ENCODE data around the gene TCTN2. TPM values are rescaled to one million over a fixed set of nuclear protein-coding genes. Genes with fewer than 3 reads are reported as not detected.

The TCTN2 gene
- total RNA-seq, result 1 to 10 TPM; 4.5 to 5.0 TPM

- peak; percentile 99 for ATAC-seq
- no peaks in the 10 kb centered on the region for H3K36me3 Mint-ChIP-seq
- H3K4me1 Mint-ChIP-seq (ENCODE audit: low read depth in 2 of 2), result peaks cover 5% of the 10 kb centered on the region in 2 donors
- DNase-seq (ENCODE audit: low spot score), result peak; percentile 96
- peak within 1 kb of the TSS in 1 of 2 donors; percentile 29 for H3K27ac Mint-ChIP-seq
- peak within 1 kb of the TSS; percentile 81 for H3K4me3 Mint-ChIP-seq
- H3K9me3 Mint-ChIP-seq, result no peaks in the 10 kb centered on the region
- H3K27me3 Mint-ChIP-seq, result no peaks in the 10 kb centered on the region
These were observed at the start of gene TCTN2 for GRCh38 chr12:123670882-123671728. TCTN2 (plus strand) TSS chr12:123671113; CDS start chr12:123671241, 128 bp downstream.

GRCh38 chr12:123621619-123622530 is 49.0 kb upstream of the TCTN2 start:
- no peaks in the 10 kb centered on the region for H3K27me3 Mint-ChIP-seq
- ATAC-seq (peak in 1 of 2 donors; percentile 43), DNase-seq (ENCODE audit: low spot score) (no peak)

GRCh38 chr12:123633379-123634141 is 37.4 kb upstream of the TCTN2 start, which contains the start of the genes EIF2B1 and GTF2H3:
EIF2B1 (minus strand) TSS chr12:123633686; CDS start chr12:123633557, 129 bp downstream.
GTF2H3 (plus strand) TSS chr12:123633829; CDS start chr12:123633860, 31 bp downstream.
- Mint-ChIP-seq H3K27ac (peak within 1 kb of the TSS; percentile 91 to 96), H3K4me1 (ENCODE audit: low read depth in 2 of 2) (peaks cover 21 to 27% of the 10 kb centered on the region in 2 donors), H3K27me3 (no peaks in the 10 kb centered on the region), H3K4me3 (peak within 1 kb of the TSS; percentile 97), H3K9me3 (no peaks in the 10 kb centered on the region), H3K36me3 (peaks cover 21% of the 10 kb centered on the region)
- DNase-seq (ENCODE audit: low spot score), result peak; percentile 98
- ATAC-seq, result peak; percentile 99 to 100

More at GRCh38 chr12:123621619-123622530, 49.0 kb upstream of the TCTN2 start:
- Mint-ChIP-seq H3K36me3 (peaks cover 36% of the 10 kb centered on the region), H3K27ac (peak overlapping the region in 1 of 2 donors; percentile 40), H3K9me3 (no peaks in the 10 kb centered on the region), H3K4me3 (no peak overlapping the region), H3K4me1 (ENCODE audit: low read depth in 2 of 2) (peaks cover 6 to 8% of the 10 kb centered on the region in 2 donors)

GRCh38 chr12:123634142-123634561 is 36.8 kb upstream of the TCTN2 start:
- peak overlapping the region; percentile 97 for H3K4me3 Mint-ChIP-seq
- DNase-seq (ENCODE audit: low spot score), result no peak

GRCh38 chr12:123643911-123644310 is 27.0 kb upstream of the TCTN2 start:
- H3K27ac Mint-ChIP-seq, result no peak overlapping the region
- no peaks in the 10 kb centered on the region for H3K4me1 Mint-ChIP-seq (ENCODE audit: low read depth in 2 of 2)
- H3K27me3 Mint-ChIP-seq, result no peaks in the 10 kb centered on the region
- H3K36me3 Mint-ChIP-seq, result peaks cover 18% of the 10 kb centered on the region
- no peaks in the 10 kb centered on the region for H3K9me3 Mint-ChIP-seq
- ATAC-seq, result no peak
- no peak overlapping the region for H3K4me3 Mint-ChIP-seq
- no peak for DNase-seq (ENCODE audit: low spot score)

More at GRCh38 chr12:123634142-123634561, 36.8 kb upstream of the TCTN2 start:
- Mint-ChIP-seq H3K4me1 (ENCODE audit: low read depth in 2 of 2) (peaks cover 21 to 27% of the 10 kb centered on the region in 2 donors), H3K9me3 (no peaks in the 10 kb centered on the region), H3K27me3 (no peaks in the 10 kb centered on the region), H3K27ac (peak overlapping the region; percentile 91 to 96), H3K36me3 (peaks cover 21% of the 10 kb centered on the region)
- ATAC-seq, result no peak

DNA sequence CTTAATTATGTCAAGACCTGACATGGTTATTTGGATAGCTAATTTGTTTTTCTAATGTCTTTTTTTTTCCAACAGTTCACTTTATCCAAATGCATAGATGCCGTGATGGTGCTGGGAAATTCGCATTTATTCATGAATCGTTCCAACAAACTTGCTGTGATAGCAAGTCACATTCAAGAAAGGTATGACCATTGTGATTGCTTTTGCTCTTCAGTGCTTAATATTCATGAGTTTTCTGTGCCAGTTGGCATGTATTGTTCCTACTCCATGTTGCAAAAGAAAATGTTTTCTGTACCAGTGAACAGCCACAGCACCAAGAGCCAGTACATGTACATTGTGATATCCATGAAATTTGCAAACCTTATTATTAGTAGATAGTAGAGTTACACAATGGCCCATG is 25.5 kb upstream of the TCTN2 start:
- no peak overlapping the region for H3K27ac Mint-ChIP-seq
- H3K4me3 Mint-ChIP-seq, result no peak overlapping the region
- H3K4me1 Mint-ChIP-seq (ENCODE audit: low read depth in 2 of 2), result no peaks in the 10 kb centered on the region
- no peak for ATAC-seq
- H3K36me3 Mint-ChIP-seq, result peaks cover 18% of the 10 kb centered on the region
- H3K9me3 Mint-ChIP-seq, result no peaks in the 10 kb centered on the region
- H3K27me3 Mint-ChIP-seq, result no peaks in the 10 kb centered on the region
- DNase-seq (ENCODE audit: low spot score), result no peak

DNA sequence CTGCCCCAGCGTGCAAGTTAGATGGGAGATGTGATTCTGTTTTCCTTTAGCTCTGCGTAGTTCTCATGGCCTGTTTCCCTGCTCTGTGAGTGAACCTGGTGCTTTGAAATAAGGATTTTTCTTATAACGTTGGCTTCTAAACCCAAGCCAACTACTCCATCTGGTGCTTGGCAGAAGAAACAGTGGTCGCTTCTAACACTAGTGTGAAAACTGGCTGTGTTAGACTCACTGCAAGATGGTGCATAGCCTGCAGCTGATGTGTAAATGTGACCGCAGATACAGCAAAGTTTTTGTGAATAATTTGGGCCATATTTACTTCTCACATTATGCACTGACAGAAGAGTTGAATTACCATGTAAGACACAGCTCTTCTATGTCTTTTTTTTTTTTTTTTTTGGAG is 25.0 kb upstream of the TCTN2 start:
- H3K4me3 Mint-ChIP-seq, result no peak overlapping the region
- H3K9me3 Mint-ChIP-seq, result no peaks in the 10 kb centered on the region
- no peaks in the 10 kb centered on the region for H3K27me3 Mint-ChIP-seq
- peaks cover 23% of the 10 kb centered on the region for H3K36me3 Mint-ChIP-seq
- no peak for ATAC-seq
- DNase-seq (ENCODE audit: low spot score), result no peak
- H3K27ac Mint-ChIP-seq, result no peak overlapping the region
- H3K4me1 Mint-ChIP-seq (ENCODE audit: low read depth in 2 of 2), result peaks cover 0 to 2% of the 10 kb centered on the region in 2 donors

DNA sequence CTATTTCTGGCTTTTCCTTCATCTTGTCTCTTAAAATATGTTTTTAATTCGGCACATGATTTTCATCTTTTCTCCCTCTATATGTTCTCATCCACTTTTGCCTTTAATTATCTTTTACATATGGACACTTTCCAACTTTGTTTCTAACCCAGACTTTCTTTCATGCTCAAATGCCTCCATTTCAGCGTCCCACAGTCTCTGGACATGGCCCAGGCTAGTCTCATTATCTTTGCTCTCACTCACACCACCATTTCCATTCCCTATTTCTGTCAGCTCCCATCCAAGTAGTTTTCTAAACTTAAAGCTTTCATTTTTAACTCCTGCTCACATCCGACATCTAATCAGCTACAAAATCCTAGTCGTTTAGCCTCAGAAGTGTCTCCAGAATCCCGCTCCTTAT is 22.5 kb upstream of the TCTN2 start:
- ATAC-seq, result no peak
- DNase-seq (ENCODE audit: low spot score), result no peak
- Mint-ChIP-seq H3K27me3 (no peaks in the 10 kb centered on the region), H3K9me3 (no peaks in the 10 kb centered on the region), H3K36me3 (peaks cover 28% of the 10 kb centered on the region), H3K27ac (no peak overlapping the region), H3K4me3 (no peak overlapping the region), H3K4me1 (ENCODE audit: low read depth in 2 of 2) (peaks cover 0 to 2% of the 10 kb centered on the region in 2 donors)

- H3K27ac Mint-ChIP-seq, result no peak overlapping the region
- DNase-seq (ENCODE audit: low spot score) (no peak), ATAC-seq (no peak)
- no peaks in the 10 kb centered on the region for H3K27me3 Mint-ChIP-seq
- H3K4me1 Mint-ChIP-seq (ENCODE audit: low read depth in 2 of 2), result peaks cover 8 to 9% of the 10 kb centered on the region in 2 donors
- H3K36me3 Mint-ChIP-seq, result peaks cover 33% of the 10 kb centered on the region
- H3K4me3 Mint-ChIP-seq, result no peak overlapping the region
- H3K9me3 Mint-ChIP-seq, result no peaks in the 10 kb centered on the region
These were observed 16.7 kb upstream of the TCTN2 start for GRCh38 chr12:123654129-123654701.

DNA sequence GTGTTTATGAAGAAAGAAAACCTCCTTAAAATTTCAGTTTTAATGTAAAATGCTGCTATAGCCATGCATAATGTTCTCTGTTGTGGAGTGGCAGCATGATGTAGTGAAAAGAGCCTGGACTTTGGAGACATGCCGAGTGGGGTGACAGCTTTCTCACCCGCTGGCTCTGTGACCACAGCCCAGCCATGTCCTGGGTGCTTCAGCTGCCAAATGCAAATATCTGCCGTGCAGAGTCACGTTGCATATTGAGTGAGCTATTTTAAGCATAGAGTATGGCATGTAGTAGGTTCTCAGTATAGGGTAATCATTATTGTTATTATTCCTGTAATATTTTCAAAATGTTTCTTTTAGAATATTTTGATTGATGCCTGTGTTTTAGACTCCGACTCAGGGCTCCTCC is 15.5 kb upstream of the TCTN2 start:
- Mint-ChIP-seq H3K4me3 (no peak overlapping the region), H3K27me3 (no peaks in the 10 kb centered on the region), H3K36me3 (peaks cover 39% of the 10 kb centered on the region), H3K27ac (no peak overlapping the region), H3K9me3 (no peaks in the 10 kb centered on the region), H3K4me1 (ENCODE audit: low read depth in 2 of 2) (peaks cover 8 to 9% of the 10 kb centered on the region in 2 donors)
- ATAC-seq (no peak), DNase-seq (ENCODE audit: low spot score) (no peak)

DNA sequence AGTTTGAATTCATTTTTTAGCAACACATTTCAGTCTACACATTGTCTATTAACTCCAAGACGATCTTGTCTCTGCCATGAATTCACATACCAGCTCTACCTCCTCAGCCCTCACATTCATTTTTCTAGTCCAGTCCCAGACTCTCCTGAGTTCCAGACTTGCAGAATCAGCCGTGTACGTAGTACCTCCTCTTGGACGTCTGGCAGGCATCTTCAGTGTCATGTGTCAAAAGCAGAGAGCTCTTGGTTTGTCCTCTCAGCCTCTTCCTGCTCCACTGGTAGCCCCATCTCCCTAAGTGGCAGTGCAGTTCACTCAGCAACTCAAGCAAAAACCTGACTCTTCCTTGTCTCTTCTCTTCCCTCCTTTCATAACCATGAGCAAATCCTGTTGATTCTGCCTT is 14.5 kb upstream of the TCTN2 start:
- Mint-ChIP-seq H3K4me1 (ENCODE audit: low read depth in 2 of 2) (peaks cover 5 to 9% of the 10 kb centered on the region in 2 donors), H3K27ac (no peak overlapping the region), H3K4me3 (no peak overlapping the region), H3K9me3 (no peaks in the 10 kb centered on the region), H3K27me3 (no peaks in the 10 kb centered on the region), H3K36me3 (peaks cover 35% of the 10 kb centered on the region)
- DNase-seq (ENCODE audit: low spot score), result no peak
- ATAC-seq, result no peak

DNA sequence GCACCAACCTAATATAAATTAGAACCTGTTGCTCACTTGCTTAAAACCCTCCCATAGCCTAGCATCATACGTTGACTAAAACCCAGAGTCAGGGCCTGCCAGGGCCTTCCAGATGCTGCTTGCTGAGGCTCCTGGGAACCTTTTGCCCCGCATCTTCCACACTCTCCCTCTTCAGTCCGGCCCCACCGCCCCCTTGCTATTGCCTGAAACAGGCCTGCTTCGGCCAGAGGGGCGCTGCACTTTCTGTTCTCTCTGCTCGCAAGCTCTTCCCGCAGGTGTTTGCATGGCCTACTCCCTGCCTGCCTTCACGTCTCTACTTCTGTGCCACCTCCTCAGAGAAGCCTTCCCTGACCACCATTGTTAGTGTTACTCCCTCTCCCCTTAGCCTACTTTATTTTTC is 13.7 kb upstream of the TCTN2 start:
- no peak for ATAC-seq
- Mint-ChIP-seq H3K9me3 (no peaks in the 10 kb centered on the region), H3K4me3 (no peak overlapping the region), H3K27me3 (no peaks in the 10 kb centered on the region), H3K27ac (no peak overlapping the region), H3K4me1 (ENCODE audit: low read depth in 2 of 2) (peaks cover 5 to 9% of the 10 kb centered on the region in 2 donors), H3K36me3 (peaks cover 30% of the 10 kb centered on the region)
- DNase-seq (ENCODE audit: low spot score), result no peak
